HEK293 (cell line): ENCODE measurements around the gene EHD1.

ENCODE experiments used
- CTCF ChIA-PET: fragments of 350-600 bp; formaldehyde crosslinking; extraction: SDS; loops from one replicate; lab custom pipeline; 2021; ENCODE audit warnings: antibody characterized with exemption; lab: Yijun Ruan, JAX
- POLR2A ChIA-PET: fragments of 300-600 bp; formaldehyde crosslinking; extraction: SDS; loops from one replicate; lab custom pipeline; 2020; ENCODE audit warnings: antibody characterized with exemption, inconsistent platforms; lab: Yijun Ruan, JAX
- H3K27ac ChIP-seq: fragments of 200-500 bp; sonication (Bioruptor generic); 2 replicates; pipeline ENCODE4 v1.5.1; 2014; ENCODE audit warnings: low read depth, low read length, control low read depth, inconsistent platforms; ENCODE audit errors: extremely low read depth
- H3K36me3 ChIP-seq, 2 experiments: fragments of 200-500 bp in 1 of 2; sonication (Bioruptor generic) in 1 of 2; 1 replicate in 1 of 2; 2 replicates in 1 of 2; pipeline ENCODE4 v1.5.1; 2014 to 2017; ENCODE audit warnings: inconsistent platforms in 2 of 2, low read length in 2 of 2; ENCODE audit not compliant: control insufficient read depth in 2 of 2, insufficient read depth in 1 of 2
- H3K4me1 ChIP-seq: fragments of 200-500 bp; sonication (Bioruptor generic); 2 replicates; pipeline ENCODE4 v1.5.1; 2014; ENCODE audit warnings: mild to moderate bottlenecking, low read length, inconsistent platforms; ENCODE audit not compliant: control insufficient read depth, insufficient read depth
- H3K4me3 ChIP-seq: 2 replicates; pipeline ENCODE4 v1.5.1; 2011; ENCODE audit warnings: low read depth, mild to moderate bottlenecking, control low read depth, low read length, moderate library complexity
- H3K9me3 ChIP-seq: fragments of 200-500 bp; sonication (Bioruptor generic); 2 replicates; pipeline ENCODE4 v1.5.1; 2014; ENCODE audit warnings: low read depth, low read length, inconsistent platforms; ENCODE audit not compliant: control insufficient read depth, insufficient read depth
- BCL11A ChIP-seq: fragments of 450-650 bp; formaldehyde crosslinking; IDR thresholded peaks from 2 replicates; pipeline ENCODE4 v1.5.1; 2016; ENCODE audit warnings: low read depth, missing biosample characterization, missing genetic modification characterization
- BCL11B ChIP-seq: fragments of 450-650 bp; formaldehyde crosslinking; IDR thresholded peaks from 2 replicates; pipeline ENCODE4 v1.5.1; 2016; ENCODE audit warnings: low read depth, missing biosample characterization, missing genetic modification characterization
- GLI4 ChIP-seq: fragments of 450-650 bp; formaldehyde crosslinking; IDR thresholded peaks from 2 replicates; pipeline ENCODE4 v1.5.1; 2016; ENCODE audit warnings: missing biosample characterization, missing genetic modification characterization
- GLIS2 ChIP-seq: fragments of 450-650 bp; formaldehyde crosslinking; IDR thresholded peaks from 2 replicates; pipeline ENCODE4 v1.5.1; 2016; ENCODE audit warnings: missing biosample characterization, missing genetic modification characterization
- PATZ1 ChIP-seq: fragments of 450-650 bp; formaldehyde crosslinking; IDR thresholded peaks from 2 replicates; pipeline ENCODE4 v1.5.1; 2016; ENCODE audit warnings: missing biosample characterization, missing genetic modification characterization
- SP3 ChIP-seq: fragments of 450-650 bp; formaldehyde crosslinking; IDR thresholded peaks from 2 replicates; pipeline ENCODE4 v1.5.1; 2016; ENCODE audit warnings: missing biosample characterization, missing genetic modification characterization
- SP7 ChIP-seq: fragments of 450-650 bp; formaldehyde crosslinking; IDR thresholded peaks from 2 replicates; pipeline ENCODE4 v1.5.1; 2016; ENCODE audit warnings: missing biosample characterization, missing genetic modification characterization
- ZBTB48 ChIP-seq: fragments of 450-650 bp; formaldehyde crosslinking; IDR thresholded peaks from 2 replicates; pipeline ENCODE4 v1.5.1; 2016; ENCODE audit warnings: missing biosample characterization, missing genetic modification characterization
- ZNF112 ChIP-seq: fragments of 450-650 bp; formaldehyde crosslinking; IDR thresholded peaks from 2 replicates; pipeline ENCODE4 v1.5.0; 2017; ENCODE audit warnings: missing biosample characterization, missing genetic modification characterization
- ZNF24 ChIP-seq: fragments of 450-650 bp; formaldehyde crosslinking; IDR thresholded peaks from 2 replicates; pipeline ENCODE4 v1.5.1; 2016; ENCODE audit warnings: missing biosample characterization, missing genetic modification characterization
- ZNF335 ChIP-seq: fragments of 450-650 bp; formaldehyde crosslinking; conservative IDR thresholded peaks from 2 replicates; pipeline ENCODE4 v1.5.1; 2016; ENCODE audit warnings: missing biosample characterization, missing genetic modification characterization
- ZNF354C ChIP-seq: fragments of 450-650 bp; formaldehyde crosslinking; IDR thresholded peaks from 2 replicates; pipeline ENCODE4 v1.5.1; 2016; ENCODE audit warnings: missing biosample characterization, missing genetic modification characterization, low read depth, borderline replicate concordance
- ZNF416 ChIP-seq: fragments of 450-650 bp; formaldehyde crosslinking; IDR thresholded peaks from 2 replicates; pipeline ENCODE4 v1.5.1; 2016; ENCODE audit warnings: missing biosample characterization, missing genetic modification characterization
- ZNF423 ChIP-seq: fragments of 450-650 bp; formaldehyde crosslinking; IDR thresholded peaks from 2 replicates; pipeline ENCODE4 v1.5.1; 2016; ENCODE audit warnings: missing biosample characterization, missing genetic modification characterization
- ZNF518A ChIP-seq: fragments of 450-650 bp; formaldehyde crosslinking; conservative IDR thresholded peaks from 2 replicates; pipeline ENCODE4 v1.5.1; 2016; ENCODE audit warnings: low read depth, missing biosample characterization, missing genetic modification characterization
- ZNF560 ChIP-seq: fragments of 450-650 bp; formaldehyde crosslinking; IDR thresholded peaks from 2 replicates; pipeline ENCODE4 v1.5.1; 2017; ENCODE audit warnings: missing biosample characterization, missing genetic modification characterization, borderline replicate concordance
- ZNF600 ChIP-seq: fragments of 450-650 bp; formaldehyde crosslinking; IDR thresholded peaks from 2 replicates; pipeline ENCODE4 v1.5.1; 2016; ENCODE audit warnings: missing biosample characterization, missing genetic modification characterization
- ZNF623 ChIP-seq: fragments of 450-650 bp; formaldehyde crosslinking; IDR thresholded peaks from 2 replicates; pipeline ENCODE4 v1.5.1; 2016; ENCODE audit warnings: missing biosample characterization, missing genetic modification characterization
- ZNF626 ChIP-seq: fragments of 450-650 bp; sonication (Bioruptor Pico); formaldehyde crosslinking; IDR thresholded peaks from 2 replicates; pipeline ENCODE4 v1.5.1; 2018; ENCODE audit warnings: missing biosample characterization, missing genetic modification characterization, inconsistent platforms
- ZNF629 ChIP-seq: fragments of 450-650 bp; formaldehyde crosslinking; IDR thresholded peaks from 2 replicates; pipeline ENCODE4 v1.5.1; 2017; ENCODE audit warnings: missing biosample characterization, missing genetic modification characterization
- ZSCAN18 ChIP-seq: fragments of 450-650 bp; formaldehyde crosslinking; IDR thresholded peaks from 2 replicates; pipeline ENCODE4 v1.5.1; 2016; ENCODE audit warnings: missing biosample characterization, missing genetic modification characterization

EHD1 gene

GRCh38 chr11:64842851-64843685 lies 35.4 kb downstream of the EHD1 start (continued):
- TF ChIP-seq PATZ1 (tag by site-specific recombination) (peak; percentile 98), ZNF629 (tag by site-specific recombination) (peak; percentile 64), ZNF423 (tag by site-specific recombination) (peak; percentile 57; the same call in 1 of the 2 replicates)

- H3K36me3 ChIP-seq: peaks cover 0 to 3% of the 10 kb centered on the region in 2 experiments; a peak in 1 of 3 replicates
- TF ChIP-seq ZNF112 (tag by site-specific recombination): no peak
- no peak for TF ChIP-seq ZSCAN18
- TF ChIP-seq ZNF626: no peak
- no peak for TF ChIP-seq ZNF416 (tag by site-specific recombination)
- no peak for TF ChIP-seq SP7 (tag by site-specific recombination)
- peak; percentile 5; the same call in 1 of the 2 replicates for TF ChIP-seq ZNF600
- no peak overlapping the region for H3K4me3 ChIP-seq
- ChIA-PET POLR2A (no interaction called here), CTCF (interaction anchor here (0.5 kb wide), 1 partner anchor 55 kb away, joined by 3 read pairs; no protein-coding TSS in a partner anchor)
- no peaks in the 10 kb centered on the region; the same call in 1 of the 2 replicates for H3K4me1 ChIP-seq
- no peaks in the 10 kb centered on the region for H3K9me3 ChIP-seq
- peak overlapping the region; percentile 48; the same call in 1 of the 2 replicates for H3K27ac ChIP-seq
Measured at GRCh38 chr11:64842366-64842759, 36.1 kb downstream of the EHD1 start.

- Histone ChIP-seq H3K4me1 (no peaks in the 10 kb centered on the region; the same call in 1 of the 2 replicates), H3K36me3 (peaks cover 0 to 3% of the 10 kb centered on the region in 2 experiments; a peak in 1 of 3 replicates)
- CTCF ChIA-PET: interaction anchor here (0.5 to 0.9 kb wide), 3 partner anchors 54 to 276 kb away, joined by 3 to 5 read pairs (median 3); partner anchors contain the start of gene ZNHIT2
- POLR2A ChIA-PET: no interaction called here
- no peak for TF ChIP-seq SP3 (tag by site-specific recombination)
- no peak for TF ChIP-seq GLI4 (tag by site-specific recombination)
- no peak for TF ChIP-seq ZNF24
- TF ChIP-seq ZBTB48 (tag by site-specific recombination): peak; percentile 29; the same call in 1 of the 2 replicates
- TF ChIP-seq ZNF560: no peak
- TF ChIP-seq GLIS2 (tag by site-specific recombination): no peak
- TF ChIP-seq ZNF623 (tag by site-specific recombination): peak; percentile 82
- peak; percentile 25; the same call in 1 of the 2 replicates for TF ChIP-seq BCL11B (tag by site-specific recombination)
- TF ChIP-seq BCL11A (tag by site-specific recombination): no peak
- TF ChIP-seq ZNF518A: no peak
- no peak for TF ChIP-seq ZNF354C (tag by site-specific recombination)
- 0 out of 2 replicates have a peak, but pooled peaks have one; percentile 17 for TF ChIP-seq ZNF335 (tag by site-specific recombination)
- TF ChIP-seq, all 188 proteins: peak for 4
- Histone ChIP-seq H3K9me3 (no peaks in the 10 kb centered on the region), H3K27ac (no peak overlapping the region), H3K4me3 (no peak overlapping the region)
Measured at GRCh38 chr11:64841592-64842365, 36.6 kb downstream of the EHD1 start.
